Spleen (tissue), 11 donors: Measurements from ENCODE around the gene MISP. TPM values are rescaled to one million over a fixed set of nuclear protein-coding genes. Genes with fewer than 3 reads are reported as not detected.

Experiments used
- DNase-seq: peaks from one replicate; pipeline ENCODE4 v3.0.0-alpha.2; 2020
- H3K27ac ChIP-seq, 8 donors: fragments of 200-600 bp; sonication (generic) in 7 of 8; 1 replicate in 4 of 8; 2 replicates in 4 of 8; pipeline versions ENCODE4 v1.5.0 to v1.8.0; 2016 to 2021; ENCODE audit warnings: inconsistent platforms in 4 of 8, mild to moderate bottlenecking in 4 of 8, moderate library complexity in 1 of 8
- H3K27me3 ChIP-seq, 7 donors: fragments of 200-600 bp; sonication (generic) in 6 of 7; replicated peaks in 1 of 7; 1 replicate in 4 of 7; 2 replicates in 3 of 7; pipeline versions ENCODE4 v1.5.0 to v1.8.0; 2016 to 2021; ENCODE audit warnings: inconsistent platforms in 3 of 7, mild to moderate bottlenecking in 1 of 7
- H3K36me3 ChIP-seq, 6 donors: fragments of 200-600 bp; sonication (generic) in 5 of 6; 1 replicate in 4 of 6; 2 replicates in 2 of 6; pipeline versions ENCODE4 v1.5.0 to v1.8.0; 2016 to 2021; ENCODE audit warnings: inconsistent platforms in 2 of 6
- H3K4me1 ChIP-seq, 6 donors: fragments of 200-600 bp; sonication (generic) in 5 of 6; 1 replicate in 3 of 6; 2 replicates in 3 of 6; pipeline versions ENCODE4 v1.5.0 to v1.8.0; 2016 to 2021; ENCODE audit warnings: inconsistent platforms in 3 of 6
- H3K4me3 ChIP-seq, 8 donors: fragments of 200-600 bp; sonication (generic) in 7 of 8; 1 replicate in 4 of 8; 2 replicates in 4 of 8; pipeline versions ENCODE4 v1.5.0 to v1.8.0; 2016 to 2021; ENCODE audit warnings: inconsistent platforms in 4 of 8, mild to moderate bottlenecking in 4 of 8, moderate library complexity in 2 of 8
- H3K9me3 ChIP-seq, 8 donors: fragments of 200-600 bp; sonication (generic) in 7 of 8; 1 replicate in 4 of 8; 2 replicates in 4 of 8; pipeline versions ENCODE4 v1.5.0 to v1.8.0; 2016 to 2021; ENCODE audit warnings: inconsistent platforms in 4 of 8
- POLR2A ChIP-seq, 3 donors: fragments of 450-650 bp; IDR thresholded peaks; one replicate each; pipeline ENCODE4 v1.5.1; 2017; ENCODE audit warnings: antibody characterized with exemption in 3 of 3, mild to moderate bottlenecking in 1 of 3
- POLR2AphosphoS5 ChIP-seq, 3 donors: sonication (generic); formaldehyde crosslinking; IDR thresholded peaks; one replicate each; pipeline ENCODE4 v1.5.1; 2017; ENCODE audit warnings: antibody characterized with exemption in 3 of 3
- WGBS, 5 donors: extraction: QIAGEN DNeasy Blood & Tissue Kit in 3 of 5; methylation state at CpG; one replicate each; pipeline versions ENCODE4 v1.1.5 to v1.1.7; 2013 to 2018; 5-methylcytosine and 5-hydroxymethylcytosine counted together
- intact Hi-C: fragments of 100-400 bp; cut with DNase I; formaldehyde crosslinking; loops from one replicate; pipeline ENCODE4 v1.15.0; 2023; ENCODE audit warnings: low total_unique reads
- polyA plus RNA-seq, 3 donors: library from polyadenylated mRNA; stranded (reverse); fragments of 200-250 nt; gene quantifications; one replicate each; pipeline ENCODE4 v1.2.1, GENCODE V29; 2013
- total RNA-seq, 7 donors: library from RNA; depleted of rRNA in 3 of 7; stranded (reverse); fragments of >200 nt in 3 of 7; fragmentation: NEBNext Ultra II Directional in 4 of 7; extraction: Animal tissue kit (Norgen Biotek cat#: 25700) in 4 of 7; gene quantifications; one replicate each; pipeline versions ENCODE4 v1.1.0 to v1.2.1, GENCODE V29; 2016 to 2021
- TF ChIP-seq, protein P1 (sequence below), 11 experiments: fragments of 200-600 bp in 7 of 11; fragments of 450-650 bp in 4 of 11; sonication (generic) in 4 of 11; IDR thresholded peaks in 8 of 11; conservative IDR thresholded peaks in 3 of 11; 1 replicate in 7 of 11; 2 replicates in 4 of 11; pipeline versions ENCODE4 v1.4.0 to v1.8.0; 2016 to 2021; ENCODE audit warnings: antibody characterized with exemption in 11 of 11, inconsistent platforms in 4 of 11, mild to moderate bottlenecking in 1 of 11
- donor health status: healthy with polysubstance abuse.
- donor health status: DM: no; HTN: no; CAD: no; lungs with moderate emphysema.
- donor health status: DM: no; HTN: no; CAD: no.
- donor health status: Bipolar disorder and iron deficiency.
- donor health status: healthy.
- donor health status: DM: no; HTN: no; CAD: no.
- donor health status: DM: yes; HTN: yes; CAD: no.

MISP gene
- total and polyA plus RNA-seq, 10 donors: 0.13 TPM; not detected in 9

DNA sequence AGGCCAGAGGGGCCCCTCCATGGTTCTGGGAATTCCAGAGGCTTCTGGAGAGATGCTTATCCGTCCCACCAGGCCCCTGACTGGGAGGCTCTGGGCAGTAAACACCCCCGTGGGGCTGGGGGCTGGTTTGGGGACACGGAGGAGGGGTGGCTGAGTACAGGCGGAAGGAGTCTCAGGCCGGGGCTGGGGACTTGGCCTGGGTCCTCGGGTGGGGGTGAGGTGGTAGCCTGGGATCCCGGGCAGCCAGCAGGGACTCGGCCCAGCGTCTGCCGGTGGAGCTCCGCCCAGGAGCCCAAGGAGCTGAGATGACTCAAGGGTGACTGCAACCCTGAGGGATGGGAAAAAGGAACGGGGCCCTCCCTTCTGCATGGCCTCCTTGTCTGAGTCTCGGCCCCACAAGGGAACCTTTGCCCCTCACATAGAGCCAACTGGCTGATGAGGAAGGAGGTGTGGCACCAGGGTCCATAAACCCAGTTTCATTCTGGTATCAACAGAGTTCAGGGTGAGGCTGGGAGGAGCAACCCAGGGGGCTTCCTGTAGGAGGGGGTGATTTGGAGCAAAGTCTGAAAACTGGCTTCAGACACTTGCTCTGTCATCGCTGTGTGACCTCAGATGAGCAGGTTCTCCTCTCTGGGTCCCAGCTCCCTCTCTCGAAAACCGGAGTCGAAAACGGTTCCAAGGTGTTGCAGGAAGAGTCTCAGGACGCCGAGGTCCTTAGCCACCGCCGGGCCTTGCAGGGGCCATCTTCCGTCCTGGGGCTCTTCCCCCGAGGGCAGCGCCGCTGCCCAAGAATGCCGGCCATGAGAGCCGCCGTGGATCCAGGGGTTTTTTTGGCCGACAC lies 809 bp downstream of the MISP start:
- TF ChIP-seq, protein P1, sequence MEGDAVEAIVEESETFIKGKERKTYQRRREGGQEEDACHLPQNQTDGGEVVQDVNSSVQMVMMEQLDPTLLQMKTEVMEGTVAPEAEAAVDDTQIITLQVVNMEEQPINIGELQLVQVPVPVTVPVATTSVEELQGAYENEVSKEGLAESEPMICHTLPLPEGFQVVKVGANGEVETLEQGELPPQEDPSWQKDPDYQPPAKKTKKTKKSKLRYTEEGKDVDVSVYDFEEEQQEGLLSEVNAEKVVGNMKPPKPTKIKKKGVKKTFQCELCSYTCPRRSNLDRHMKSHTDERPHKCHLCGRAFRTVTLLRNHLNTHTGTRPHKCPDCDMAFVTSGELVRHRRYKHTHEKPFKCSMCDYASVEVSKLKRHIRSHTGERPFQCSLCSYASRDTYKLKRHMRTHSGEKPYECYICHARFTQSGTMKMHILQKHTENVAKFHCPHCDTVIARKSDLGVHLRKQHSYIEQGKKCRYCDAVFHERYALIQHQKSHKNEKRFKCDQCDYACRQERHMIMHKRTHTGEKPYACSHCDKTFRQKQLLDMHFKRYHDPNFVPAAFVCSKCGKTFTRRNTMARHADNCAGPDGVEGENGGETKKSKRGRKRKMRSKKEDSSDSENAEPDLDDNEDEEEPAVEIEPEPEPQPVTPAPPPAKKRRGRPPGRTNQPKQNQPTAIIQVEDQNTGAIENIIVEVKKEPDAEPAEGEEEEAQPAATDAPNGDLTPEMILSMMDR (IDR thresholded peaks at IDR 0.05 in 8 of 11, conservative IDR thresholded peaks at IDR 0.05 in 3 of 11): no peak
- TF ChIP-seq POLR2AphosphoS5 (IDR thresholded peaks at IDR 0.05) (no peak), POLR2A (IDR thresholded peaks at IDR 0.05) (no peak)
- H3K9me3 ChIP-seq: peaks cover 0 to 21% (median 14%) of the 10 kb centered on the region in 8 donors
- intact Hi-C loops: no loop called here
- H3K4me1 ChIP-seq: peaks cover 0 to 11% (median 0%) of the 10 kb centered on the region in 6 donors
- 71 to 80% (median 76%) methylated on average over 23 to 30 of the region's 30 CpGs for WGBS, 5 donors
- no peak for DNase-seq
- H3K36me3 ChIP-seq: peaks cover 0 to 12% (median 0%) of the 10 kb centered on the region in 6 donors
- no peak overlapping the region for H3K27ac ChIP-seq
- H3K27me3 ChIP-seq: peaks cover 0 to 32% (median 9%) of the 10 kb centered on the region in 7 donors
- no peak overlapping the region for H3K4me3 ChIP-seq

DNA sequence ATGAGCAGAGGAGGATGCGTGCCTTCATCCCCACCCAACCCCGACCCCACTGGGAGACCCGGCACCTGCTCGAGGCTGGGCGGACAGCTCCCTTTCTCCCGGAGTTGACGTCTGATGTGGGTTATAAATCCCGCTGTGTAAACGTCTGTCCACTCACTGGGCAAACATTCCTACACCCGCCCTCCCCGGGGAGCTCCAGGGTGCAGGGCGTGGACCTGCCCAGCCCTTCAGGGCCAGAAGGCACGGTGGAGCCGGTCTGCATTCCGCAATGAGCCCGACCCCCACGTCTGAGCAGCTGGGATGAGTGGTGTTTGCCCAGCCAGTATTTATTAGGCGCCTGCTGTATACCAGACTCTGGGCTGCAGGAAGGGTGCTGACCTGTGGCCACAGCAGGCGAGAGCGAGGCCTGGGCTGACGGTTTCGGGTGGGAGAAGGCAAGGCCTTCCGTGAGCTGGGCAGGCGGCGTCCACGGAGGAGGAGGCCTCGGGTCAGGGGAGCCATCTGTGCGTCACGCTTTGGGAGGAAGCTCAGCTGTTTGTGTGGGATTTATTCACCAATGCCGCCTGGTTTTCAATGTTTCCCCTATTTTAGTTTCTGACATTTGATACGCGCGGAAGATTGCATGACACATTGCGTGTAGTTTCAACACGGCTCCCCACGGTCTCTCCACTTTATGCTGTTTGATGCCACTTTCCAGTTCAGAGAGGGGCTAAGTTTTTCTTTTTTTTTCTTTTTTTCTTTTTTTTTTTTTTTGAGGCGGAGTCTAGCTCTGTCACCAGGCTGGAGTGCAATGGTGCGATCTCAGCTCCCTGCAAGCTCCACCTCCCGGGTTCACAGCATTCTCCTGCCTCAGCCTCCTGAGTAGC lies 2.0 kb downstream of the MISP start:
- TF ChIP-seq POLR2AphosphoS5 (IDR thresholded peaks at IDR 0.05): peak in 2 of 3 donors; percentile 47 to 64
- no peak for TF ChIP-seq POLR2A (IDR thresholded peaks at IDR 0.05)
- Histone ChIP-seq H3K36me3 (peaks cover 0 to 2% (median 0%) of the 10 kb centered on the region in 6 donors), H3K27me3 (peaks cover 0 to 32% (median 9%) of the 10 kb centered on the region in 7 donors), H3K9me3 (peaks cover 0 to 13% (median 8%) of the 10 kb centered on the region in 8 donors), H3K4me3 (no peak overlapping the region), H3K27ac (peak overlapping the region in 5 of 8 donors; percentile 51 to 66 (median 62)), H3K4me1 (peaks cover 0 to 11% (median 0%) of the 10 kb centered on the region in 6 donors)
- DNase-seq: no peak
- WGBS, 5 donors: 46 to 61% (median 47%) methylated on average over 32 to 39 of the region's 39 CpGs
- intact Hi-C loops: no loop called here

DNA sequence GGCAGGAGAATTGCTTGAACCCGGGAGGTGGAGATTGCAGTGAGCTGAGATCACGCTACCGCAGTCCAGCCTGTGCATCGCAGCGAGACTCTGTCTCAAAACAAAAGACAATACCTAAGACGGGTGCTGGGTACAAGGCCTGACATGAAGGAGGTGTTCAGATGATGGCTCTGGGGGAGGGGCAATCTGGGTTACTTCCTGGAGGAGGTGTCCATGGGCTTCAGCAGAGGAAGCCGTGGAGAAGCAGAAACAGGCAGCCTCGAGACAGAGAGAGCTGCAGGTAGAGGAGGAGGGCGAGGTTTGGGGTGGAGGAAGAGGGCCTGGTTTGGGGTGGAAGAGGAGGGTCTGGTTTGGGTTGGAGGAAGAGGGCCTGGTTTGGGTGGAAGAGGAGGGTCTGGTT lies 3.6 kb downstream of the MISP start:
- no peaks in the 10 kb centered on the region for H3K36me3 ChIP-seq
- 83 to 88% (median 86%) methylated on average over 9 of the region's 9 CpGs for WGBS, 5 donors
- H3K4me1 ChIP-seq: peaks cover 0 to 11% (median 0%) of the 10 kb centered on the region in 6 donors
- intact Hi-C loops: no loop called here
- TF ChIP-seq, protein P1 (IDR thresholded peaks at IDR 0.05 in 8 of 11, conservative IDR thresholded peaks at IDR 0.05 in 3 of 11): no peak
- no peak for TF ChIP-seq POLR2AphosphoS5 (IDR thresholded peaks at IDR 0.05)
- TF ChIP-seq POLR2A (IDR thresholded peaks at IDR 0.05): no peak
- no peak overlapping the region for H3K4me3 ChIP-seq
- DNase-seq: no peak
- peaks cover 0 to 32% (median 9%) of the 10 kb centered on the region in 7 donors for H3K27me3 ChIP-seq
- H3K27ac ChIP-seq: no peak overlapping the region
- H3K9me3 ChIP-seq: peaks cover 0 to 24% (median 21%) of the 10 kb centered on the region in 8 donors

DNA sequence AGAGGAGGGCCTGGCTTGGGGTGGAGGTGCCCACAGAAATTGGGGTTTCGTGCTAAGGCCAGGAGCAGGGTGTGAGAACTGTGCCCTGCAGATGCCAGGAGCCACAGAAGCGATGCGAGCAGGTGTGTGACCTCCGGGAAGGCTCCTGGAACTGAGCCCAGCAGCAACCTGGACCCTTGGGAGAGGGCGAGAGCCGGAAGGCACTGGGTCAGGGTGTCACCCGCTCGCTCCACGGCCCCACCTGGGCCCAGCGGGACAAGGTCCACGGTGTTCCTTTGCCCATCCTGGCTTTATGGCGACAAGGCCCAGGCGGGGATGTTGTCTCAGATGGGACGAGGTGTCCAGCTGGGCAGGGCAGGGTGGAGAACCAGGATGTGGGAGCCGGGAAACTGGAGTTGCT lies 4.2 kb downstream of the MISP start:
- Histone ChIP-seq H3K9me3 (peaks cover 0 to 24% (median 22%) of the 10 kb centered on the region in 8 donors), H3K27me3 (peaks cover 0 to 32% (median 9%) of the 10 kb centered on the region in 7 donors), H3K4me3 (no peak overlapping the region), H3K27ac (no peak overlapping the region), H3K4me1 (peaks cover 0 to 11% (median 0%) of the 10 kb centered on the region in 6 donors), H3K36me3 (no peaks in the 10 kb centered on the region)
- no peak for DNase-seq
- 82 to 90% (median 89%) methylated on average over 9 to 15 of the region's 15 CpGs for WGBS, 5 donors
- TF ChIP-seq POLR2AphosphoS5 (IDR thresholded peaks at IDR 0.05): no peak
- TF ChIP-seq POLR2A (IDR thresholded peaks at IDR 0.05): no peak
- TF ChIP-seq, protein P1 (IDR thresholded peaks at IDR 0.05 in 8 of 11, conservative IDR thresholded peaks at IDR 0.05 in 3 of 11): no peak
- intact Hi-C loops: no loop called here
